Measurements from ENCODE around the gene IKZF3.

Gene IKZF3

GRCh38 chr17:39800540-39800939, 63.6 kb downstream of the IKZF3 start:
- Histone ChIP-seq H3K27ac (ENCODE audit: low read length) (peak overlapping the region; percentile 50), H3K36me3 (replicated peaks; ENCODE audit: low read depth, low read length) (peaks cover 18% of the 10 kb centered on the region), H4K20me1 (ENCODE audit: insufficient read depth, low read length) (0 out of 2 replicates have a peak, but pooled peaks cover 2% of the 10 kb centered on the region), H3K4me2 (ENCODE audit: low read length) (peak overlapping the region; percentile 58), H3K27me3 (ENCODE audit: low read depth, low read length) (no peaks in the 10 kb centered on the region), H3K4me3 (ENCODE audit: low read length) (peak overlapping the region; percentile 29), H3K9me3 (ENCODE audit: insufficient read depth, low read length) (no peaks in the 10 kb centered on the region), H3K79me2 (ENCODE audit: low read length) (peaks cover 66% of the 10 kb centered on the region), H3K4me1 (ENCODE audit: low read length) (peaks cover 54% of the 10 kb centered on the region), H3K9ac (ENCODE audit: low read length) (peak overlapping the region; percentile 8; the same call in 1 of the 2 replicates), H2AFZ (ENCODE audit: low read depth, low read length) (no peak overlapping the region)
- no peak for TF ChIP-seq EZH2phosphoT487 (IDR thresholded peaks at IDR 0.05; ENCODE audit: low read depth)
- TF ChIP-seq CTCF (IDR thresholded peaks at IDR 0.05; ENCODE audit: low read depth, low read length), result no peak

- TF ChIP-seq EZH2phosphoT487 (IDR thresholded peaks at IDR 0.05; ENCODE audit: low read depth) (no peak), CTCF (IDR thresholded peaks at IDR 0.05; ENCODE audit: low read depth, low read length) (no peak)
- H2AFZ ChIP-seq (ENCODE audit: low read depth, low read length), result no peak overlapping the region
- H3K27me3 ChIP-seq (ENCODE audit: low read depth, low read length), result no peaks in the 10 kb centered on the region
- H3K27ac ChIP-seq (ENCODE audit: low read length), result peak overlapping the region; percentile 11
- H3K4me3 ChIP-seq (ENCODE audit: low read length), result no peak overlapping the region
- H3K36me3 ChIP-seq (replicated peaks; ENCODE audit: low read depth, low read length), result peaks cover 10% of the 10 kb centered on the region
- H3K9me3 ChIP-seq (ENCODE audit: insufficient read depth, low read length), result no peaks in the 10 kb centered on the region
- H3K9ac ChIP-seq (ENCODE audit: low read length), result 0 out of 2 replicates have a peak overlapping the region, but pooled peaks have one; percentile 2
- no peak overlapping the region; the same call in 1 of the 2 replicates for H3K4me2 ChIP-seq (ENCODE audit: low read length)
- H3K4me1 ChIP-seq (ENCODE audit: low read length), result peaks cover 65% of the 10 kb centered on the region
- peaks cover 57% of the 10 kb centered on the region for H3K79me2 ChIP-seq (ENCODE audit: low read length)
- no peaks in the 10 kb centered on the region for H4K20me1 ChIP-seq (ENCODE audit: insufficient read depth, low read length)
Measured at GRCh38 chr17:39799395-39799794, 64.7 kb downstream of the IKZF3 start.

DNA sequence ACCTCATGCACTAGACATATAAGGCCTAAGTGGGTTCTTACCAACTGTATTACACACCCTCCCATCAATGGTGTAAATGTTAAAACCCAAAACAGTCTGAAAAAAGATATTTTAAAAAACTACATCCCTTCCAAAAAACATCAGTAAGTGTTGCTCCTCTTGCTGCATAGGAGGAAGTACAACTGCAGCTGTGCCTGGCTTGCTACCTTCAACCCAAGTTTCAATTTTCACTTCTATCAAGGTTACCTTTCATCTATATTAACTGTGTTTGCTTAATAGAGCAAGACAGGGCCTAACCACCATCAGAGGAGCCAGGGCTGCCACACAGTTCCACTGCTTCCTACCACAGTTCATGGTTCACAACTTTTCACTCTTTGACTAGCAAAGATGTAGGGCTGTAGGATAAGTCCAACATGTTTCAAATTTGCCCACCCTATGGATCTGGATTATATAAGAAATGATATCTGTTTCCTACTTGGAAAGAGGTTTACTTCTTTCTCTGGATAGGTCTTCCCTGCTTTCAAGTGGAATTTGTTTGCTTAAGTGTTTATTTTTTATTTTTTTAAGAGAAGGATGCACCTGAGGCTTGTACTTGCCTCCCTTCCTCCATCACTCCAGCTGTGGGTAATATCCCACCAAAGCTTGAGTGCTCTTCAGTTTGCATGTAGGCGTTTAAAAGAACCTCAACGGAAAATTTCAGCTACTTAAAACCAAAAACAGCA, 69.7 kb downstream of the IKZF3 start:
- peak overlapping the region; percentile 44 for H3K4me3 ChIP-seq (ENCODE audit: low read length)
- peaks cover 62% of the 10 kb centered on the region for H3K4me1 ChIP-seq (ENCODE audit: low read length)
- TF ChIP-seq EZH2phosphoT487 (IDR thresholded peaks at IDR 0.05; ENCODE audit: low read depth), result no peak
- TF ChIP-seq CTCF (IDR thresholded peaks at IDR 0.05; ENCODE audit: low read depth, low read length), result no peak
- no peak overlapping the region for H2AFZ ChIP-seq (ENCODE audit: low read depth, low read length)
- no peaks in the 10 kb centered on the region for H3K27me3 ChIP-seq (ENCODE audit: low read depth, low read length)
- H3K36me3 ChIP-seq (replicated peaks; ENCODE audit: low read depth, low read length), result peaks cover 29% of the 10 kb centered on the region
- H3K79me2 ChIP-seq (ENCODE audit: low read length), result peaks cover 66% of the 10 kb centered on the region
- peak overlapping the region; percentile 72 for H3K9ac ChIP-seq (ENCODE audit: low read length)
- peak overlapping the region; percentile 65 for H3K4me2 ChIP-seq (ENCODE audit: low read length)
- H4K20me1 ChIP-seq (ENCODE audit: insufficient read depth, low read length), result no peaks in the 10 kb centered on the region
- H3K9me3 ChIP-seq (ENCODE audit: insufficient read depth, low read length), result no peaks in the 10 kb centered on the region
- peak overlapping the region; percentile 98 for H3K27ac ChIP-seq (ENCODE audit: low read length)

DNA sequence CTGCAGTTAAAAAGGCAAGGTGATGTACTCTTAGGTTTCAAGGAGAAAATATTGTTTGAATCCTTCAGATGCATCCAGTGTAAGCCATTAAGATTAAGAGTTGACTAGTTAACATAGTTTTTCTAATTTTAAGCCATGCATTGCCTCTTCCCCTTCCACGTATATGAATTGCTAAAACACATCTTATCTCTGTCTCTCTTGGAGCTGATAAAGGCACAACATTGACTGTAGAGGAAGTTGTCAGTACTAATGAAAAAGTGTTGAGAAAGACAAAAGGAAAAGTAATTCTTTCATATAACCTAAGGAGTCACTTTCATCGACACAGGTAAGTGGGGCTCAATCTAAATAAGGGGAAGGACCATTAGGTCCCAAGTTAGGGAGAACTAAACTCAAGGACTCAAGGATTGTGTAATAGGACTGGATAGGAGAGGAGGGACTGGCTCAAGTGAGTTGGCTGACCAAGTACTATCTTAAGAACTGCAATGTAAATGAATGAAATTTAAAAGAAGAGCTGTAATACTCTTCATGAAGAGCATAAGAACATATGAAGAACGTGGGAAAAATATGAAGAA, 70.7 kb downstream of the IKZF3 start:
- Histone ChIP-seq H3K4me3 (ENCODE audit: low read length) (peak overlapping the region; percentile 44), H3K9me3 (ENCODE audit: insufficient read depth, low read length) (no peaks in the 10 kb centered on the region), H3K27me3 (ENCODE audit: low read depth, low read length) (no peaks in the 10 kb centered on the region), H3K27ac (ENCODE audit: low read length) (peak overlapping the region; percentile 98), H3K9ac (ENCODE audit: low read length) (peak overlapping the region; percentile 58), H2AFZ (ENCODE audit: low read depth, low read length) (no peak overlapping the region), H3K79me2 (ENCODE audit: low read length) (peaks cover 56% of the 10 kb centered on the region), H4K20me1 (ENCODE audit: insufficient read depth, low read length) (no peaks in the 10 kb centered on the region), H3K36me3 (replicated peaks; ENCODE audit: low read depth, low read length) (peaks cover 32% of the 10 kb centered on the region), H3K4me1 (ENCODE audit: low read length) (peaks cover 55% of the 10 kb centered on the region), H3K4me2 (ENCODE audit: low read length) (peak overlapping the region; percentile 65)
- TF ChIP-seq CTCF (IDR thresholded peaks at IDR 0.05; ENCODE audit: low read depth, low read length) (no peak), EZH2phosphoT487 (IDR thresholded peaks at IDR 0.05; ENCODE audit: low read depth) (no peak)
